Neural cell (in vitro differentiated cells): ENCODE data around the gene RNU6-1. TPM values are rescaled to one million over a fixed set of nuclear protein-coding genes. Genes with fewer than 3 reads are reported as not detected.

Experiments
- H2AFZ ChIP-seq: fragments of 200-600, 300-800 bp; sonication (generic), shearing (Covaris generic); 2 replicates; pipeline ENCODE4 v1.6.0; 2014; ENCODE audit warnings: low read depth, mild to moderate bottlenecking, antibody characterized with exemption, low read length, moderate library complexity
- H3F3A ChIP-seq: fragments of 200-600 bp; shearing (Covaris generic); 2 replicates; pipeline ENCODE4 v1.6.1; 2016; ENCODE audit warnings: mild to moderate bottlenecking, moderate library complexity, mixed read lengths, antibody characterized with exemption, low read length; ENCODE audit not compliant: insufficient read depth, poor library complexity, severe bottlenecking
- H3K27ac ChIP-seq: fragments of 200-600, 300-800 bp; sonication (generic), shearing (Covaris generic); 2 replicates; pipeline ENCODE4 v1.5.1; 2014; ENCODE audit warnings: mild to moderate bottlenecking, low read length, moderate library complexity
- H3K27me3 ChIP-seq: fragments of 300-800, 200-600 bp; sonication (generic), shearing (Covaris generic); 2 replicates; pipeline ENCODE4 v1.6.0; 2014; ENCODE audit warnings: mild to moderate bottlenecking, low read depth, low read length, moderate library complexity; ENCODE audit not compliant: insufficient read depth
- H3K36me3 ChIP-seq: fragments of 300-800, 200-600 bp; sonication (generic), shearing (Covaris generic); 2 replicates; pipeline ENCODE4 v1.5.1; 2014; ENCODE audit warnings: mild to moderate bottlenecking, antibody characterized with exemption, low read length, moderate library complexity; ENCODE audit not compliant: insufficient read depth
- H3K4me2 ChIP-seq: fragments of 300-800, 200-600 bp; sonication (generic), shearing (Covaris generic); 2 replicates; pipeline ENCODE4 v1.6.0; 2014; ENCODE audit warnings: mild to moderate bottlenecking, low read length
- H3K4me3 ChIP-seq: fragments of 300-800, 200-600 bp; sonication (generic), shearing (Covaris generic); 2 replicates; pipeline ENCODE4 v1.5.1; 2014; ENCODE audit warnings: mild to moderate bottlenecking, low read length, moderate library complexity
- H3K79me2 ChIP-seq: fragments of 200-600 bp; shearing (Covaris generic); replicated peaks from 2 replicates; pipeline ENCODE4 v1.6.0; 2014; ENCODE audit warnings: mild to moderate bottlenecking, low read length, moderate library complexity; ENCODE audit not compliant: insufficient read depth
- H3K9ac ChIP-seq: fragments of 300-800, 200-600 bp; sonication (generic), shearing (Covaris generic); 2 replicates; pipeline ENCODE4 v1.6.1; 2016; ENCODE audit warnings: mild to moderate bottlenecking, low read length, mixed read lengths
- H3K9me2 ChIP-seq: fragments of 200-600 bp; shearing (Covaris generic); 2 replicates; pipeline ENCODE4 v1.6.1; 2016; ENCODE audit warnings: mild to moderate bottlenecking, low read length, mixed read lengths; ENCODE audit not compliant: insufficient read depth
- H3K9me3 ChIP-seq: fragments of 200-600, 300-800 bp; sonication (generic), shearing (Covaris generic); 2 replicates; pipeline ENCODE4 v1.6.1; 2016; ENCODE audit warnings: mild to moderate bottlenecking, mixed run types, low read length, moderate library complexity, mixed read lengths
- H4K20me1 ChIP-seq: fragments of 200-600 bp; shearing (Covaris generic); 2 replicates; pipeline ENCODE4 v1.6.1; 2016; ENCODE audit warnings: mild to moderate bottlenecking, mixed run types; ENCODE audit not compliant: insufficient read depth
- EP300 ChIP-seq: fragments of 450-650 bp; conservative IDR thresholded peaks from 2 replicates; pipeline ENCODE4 v1.6.1; 2014; ENCODE audit warnings: antibody characterized with exemption, mild to moderate bottlenecking, moderate library complexity; ENCODE audit not compliant: poor library complexity, severe bottlenecking
- EZH2 ChIP-seq: fragments of 200-600, 300-800 bp; shearing (Covaris generic), sonication (generic); IDR thresholded peaks from 2 replicates; pipeline ENCODE4 v1.6.1; 2014; ENCODE audit warnings: antibody characterized with exemption, low read length, borderline replicate concordance, mild to moderate bottlenecking; ENCODE audit not compliant: insufficient read depth, poor library complexity, severe bottlenecking
- MXI1 ChIP-seq: fragments of 450-650 bp; conservative IDR thresholded peaks from 2 replicates; pipeline ENCODE4 v1.6.1; 2014; ENCODE audit warnings: antibody characterized with exemption, mild to moderate bottlenecking; ENCODE audit not compliant: poor library complexity, severe bottlenecking
- POLR2AphosphoS5 ChIP-seq: IDR thresholded peaks from 2 replicates; pipeline ENCODE4 v1.6.1; 2012
- RAD21 ChIP-seq: fragments of 450-650 bp; conservative IDR thresholded peaks from 2 replicates; pipeline ENCODE4 v1.6.1; 2014; ENCODE audit warnings: antibody characterized with exemption, mild to moderate bottlenecking, moderate library complexity
- SMC3 ChIP-seq: fragments of 450-650 bp; conservative IDR thresholded peaks from 2 replicates; pipeline ENCODE4 v1.6.1; 2014; ENCODE audit warnings: antibody characterized with exemption, mild to moderate bottlenecking, moderate library complexity; ENCODE audit not compliant: poor library complexity
- TAF1 ChIP-seq: IDR thresholded peaks from 2 replicates; pipeline ENCODE4 v1.6.1; 2012; ENCODE audit warnings: low read depth
- polyA plus RNA-seq: library from polyadenylated mRNA; depleted of rRNA; stranded (reverse); fragments of >200 nt; gene quantifications from 2 replicates; pipeline ENCODE4 v1.2.3, GENCODE V29; 2014
- TF ChIP-seq, protein P1 (sequence below): IDR thresholded peaks from 2 replicates; pipeline ENCODE4 v1.6.1; 2012; ENCODE audit warnings: borderline replicate concordance
- TF ChIP-seq, protein P2 (sequence below): fragments of 450-650 bp; IDR thresholded peaks from 2 replicates; pipeline ENCODE4 v1.5.1; 2014; ENCODE audit warnings: antibody characterized with exemption, mild to moderate bottlenecking, moderate library complexity; ENCODE audit not compliant: poor library complexity, severe bottlenecking

The RNU6-1 gene
- polyA plus RNA-seq, 1 donor from 2014 or later: not detected

DNA sequence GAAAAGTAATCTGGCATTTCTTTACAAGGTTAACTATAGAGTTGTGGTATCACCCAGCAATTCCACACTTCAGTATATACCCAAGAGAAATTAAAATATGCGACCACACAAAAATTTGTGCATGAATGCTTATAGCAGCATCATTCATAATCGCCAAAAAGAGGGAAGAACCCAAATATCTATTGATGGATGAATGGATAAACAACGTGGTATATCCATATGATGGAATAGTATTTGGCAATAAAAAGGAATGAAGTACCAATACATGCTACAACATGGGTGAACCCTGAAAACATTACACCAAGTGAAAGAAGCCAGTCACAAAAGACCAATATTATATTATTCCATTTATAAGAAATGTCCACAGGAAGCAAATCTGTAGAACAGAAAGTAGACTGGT, 23.2 kb downstream of the RNU6-1 start:
- H3K79me2 ChIP-seq: no peaks in the 10 kb centered on the region
- H2AFZ ChIP-seq: no peak overlapping the region
- H3K9ac ChIP-seq: no peak overlapping the region
- H3K27ac ChIP-seq: no peak overlapping the region
- H3K27me3 ChIP-seq: peaks cover 34% of the 10 kb centered on the region
- no peaks in the 10 kb centered on the region for H3K9me2 ChIP-seq
- no peaks in the 10 kb centered on the region for H3K36me3 ChIP-seq
- H3K9me3 ChIP-seq: peaks cover 15% of the 10 kb centered on the region
- H3K4me2 ChIP-seq: no peak overlapping the region
- no peak overlapping the region for H3K4me3 ChIP-seq
- H3F3A ChIP-seq: no peaks in the 10 kb centered on the region
- no peak for TF ChIP-seq RAD21
- TF ChIP-seq, protein P1, sequence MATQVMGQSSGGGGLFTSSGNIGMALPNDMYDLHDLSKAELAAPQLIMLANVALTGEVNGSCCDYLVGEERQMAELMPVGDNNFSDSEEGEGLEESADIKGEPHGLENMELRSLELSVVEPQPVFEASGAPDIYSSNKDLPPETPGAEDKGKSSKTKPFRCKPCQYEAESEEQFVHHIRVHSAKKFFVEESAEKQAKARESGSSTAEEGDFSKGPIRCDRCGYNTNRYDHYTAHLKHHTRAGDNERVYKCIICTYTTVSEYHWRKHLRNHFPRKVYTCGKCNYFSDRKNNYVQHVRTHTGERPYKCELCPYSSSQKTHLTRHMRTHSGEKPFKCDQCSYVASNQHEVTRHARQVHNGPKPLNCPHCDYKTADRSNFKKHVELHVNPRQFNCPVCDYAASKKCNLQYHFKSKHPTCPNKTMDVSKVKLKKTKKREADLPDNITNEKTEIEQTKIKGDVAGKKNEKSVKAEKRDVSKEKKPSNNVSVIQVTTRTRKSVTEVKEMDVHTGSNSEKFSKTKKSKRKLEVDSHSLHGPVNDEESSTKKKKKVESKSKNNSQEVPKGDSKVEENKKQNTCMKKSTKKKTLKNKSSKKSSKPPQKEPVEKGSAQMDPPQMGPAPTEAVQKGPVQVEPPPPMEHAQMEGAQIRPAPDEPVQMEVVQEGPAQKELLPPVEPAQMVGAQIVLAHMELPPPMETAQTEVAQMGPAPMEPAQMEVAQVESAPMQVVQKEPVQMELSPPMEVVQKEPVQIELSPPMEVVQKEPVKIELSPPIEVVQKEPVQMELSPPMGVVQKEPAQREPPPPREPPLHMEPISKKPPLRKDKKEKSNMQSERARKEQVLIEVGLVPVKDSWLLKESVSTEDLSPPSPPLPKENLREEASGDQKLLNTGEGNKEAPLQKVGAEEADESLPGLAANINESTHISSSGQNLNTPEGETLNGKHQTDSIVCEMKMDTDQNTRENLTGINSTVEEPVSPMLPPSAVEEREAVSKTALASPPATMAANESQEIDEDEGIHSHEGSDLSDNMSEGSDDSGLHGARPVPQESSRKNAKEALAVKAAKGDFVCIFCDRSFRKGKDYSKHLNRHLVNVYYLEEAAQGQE: no peak
- TF ChIP-seq, protein P2, sequence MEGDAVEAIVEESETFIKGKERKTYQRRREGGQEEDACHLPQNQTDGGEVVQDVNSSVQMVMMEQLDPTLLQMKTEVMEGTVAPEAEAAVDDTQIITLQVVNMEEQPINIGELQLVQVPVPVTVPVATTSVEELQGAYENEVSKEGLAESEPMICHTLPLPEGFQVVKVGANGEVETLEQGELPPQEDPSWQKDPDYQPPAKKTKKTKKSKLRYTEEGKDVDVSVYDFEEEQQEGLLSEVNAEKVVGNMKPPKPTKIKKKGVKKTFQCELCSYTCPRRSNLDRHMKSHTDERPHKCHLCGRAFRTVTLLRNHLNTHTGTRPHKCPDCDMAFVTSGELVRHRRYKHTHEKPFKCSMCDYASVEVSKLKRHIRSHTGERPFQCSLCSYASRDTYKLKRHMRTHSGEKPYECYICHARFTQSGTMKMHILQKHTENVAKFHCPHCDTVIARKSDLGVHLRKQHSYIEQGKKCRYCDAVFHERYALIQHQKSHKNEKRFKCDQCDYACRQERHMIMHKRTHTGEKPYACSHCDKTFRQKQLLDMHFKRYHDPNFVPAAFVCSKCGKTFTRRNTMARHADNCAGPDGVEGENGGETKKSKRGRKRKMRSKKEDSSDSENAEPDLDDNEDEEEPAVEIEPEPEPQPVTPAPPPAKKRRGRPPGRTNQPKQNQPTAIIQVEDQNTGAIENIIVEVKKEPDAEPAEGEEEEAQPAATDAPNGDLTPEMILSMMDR: no peak
- H4K20me1 ChIP-seq: no peaks in the 10 kb centered on the region

DNA sequence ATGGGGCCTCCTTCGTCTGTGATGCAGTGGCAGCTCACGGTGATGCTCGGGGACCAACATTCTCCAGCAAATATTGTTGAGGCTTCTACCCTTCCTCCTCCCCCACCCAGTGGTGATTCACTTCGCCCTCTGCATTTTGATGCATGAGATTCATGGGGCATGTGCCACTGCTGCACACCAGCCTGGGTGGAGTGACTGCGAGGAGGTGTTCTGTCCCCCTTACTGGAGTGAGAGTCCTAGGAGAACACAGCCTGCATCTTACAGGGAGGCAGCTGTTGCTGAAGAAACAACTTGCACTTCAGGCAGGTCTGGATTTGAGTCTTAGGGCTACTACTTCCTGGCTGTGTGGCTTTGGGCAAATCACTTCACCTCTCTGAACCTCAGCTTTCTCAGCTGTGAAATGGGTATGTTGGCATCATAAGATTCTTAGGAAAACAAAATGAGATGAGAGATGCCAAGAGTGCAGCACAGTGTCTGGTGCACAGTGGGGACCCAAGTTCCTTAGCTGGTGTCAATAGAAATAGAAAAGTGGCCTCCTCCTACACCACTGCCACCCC, 24.7 kb downstream of the RNU6-1 start:
- H3K9me3 ChIP-seq: peaks cover 15% of the 10 kb centered on the region
- H3K4me3 ChIP-seq: no peak overlapping the region
- no peak overlapping the region for H3K4me2 ChIP-seq
- no peak overlapping the region for H3K9ac ChIP-seq
- no peaks in the 10 kb centered on the region for H4K20me1 ChIP-seq
- no peak overlapping the region for H2AFZ ChIP-seq
- H3K9me2 ChIP-seq: no peaks in the 10 kb centered on the region
- no peaks in the 10 kb centered on the region for H3K79me2 ChIP-seq
- TF ChIP-seq EP300 (no peak), TAF1 (no peak), EZH2 (no peak), POLR2AphosphoS5 (no peak), RAD21 (no peak), MXI1 (no peak), SMC3 (no peak)
- TF ChIP-seq, protein P2: no peak
- TF ChIP-seq, protein P1: no peak
- no peaks in the 10 kb centered on the region for H3K36me3 ChIP-seq
- H3F3A ChIP-seq: no peaks in the 10 kb centered on the region
- peaks cover 18% of the 10 kb centered on the region for H3K27me3 ChIP-seq
- no peak overlapping the region for H3K27ac ChIP-seq
